HUDEP-2 (cell line): ENCODE results near the gene HECTD2.
"Not testable (repeated sequence)": the region's sequence is repeated elsewhere in the genome, so short reads cannot be mapped to it uniquely, and the experiment has no call there.

ENCODE experiments used
- DNase-seq, 76 experiments: peaks; one replicate each; lab custom pipeline; 2025; ENCODE audit not compliant: unreplicated experiment in 76 of 76; lab: John Stamatoyannopoulos, UW

HECTD2 gene

GRCh38 chr10:91410638-91411371 is 661 bp downstream of the HECTD2 start:
- DNase-seq = peak in 3 of 76 experiments; percentile 0 to 39 (median 1)

- DNase-seq = no peak
Measured at GRCh38 chr10:91411621-91412020, 1.5 kb downstream of the HECTD2 start.

DNA sequence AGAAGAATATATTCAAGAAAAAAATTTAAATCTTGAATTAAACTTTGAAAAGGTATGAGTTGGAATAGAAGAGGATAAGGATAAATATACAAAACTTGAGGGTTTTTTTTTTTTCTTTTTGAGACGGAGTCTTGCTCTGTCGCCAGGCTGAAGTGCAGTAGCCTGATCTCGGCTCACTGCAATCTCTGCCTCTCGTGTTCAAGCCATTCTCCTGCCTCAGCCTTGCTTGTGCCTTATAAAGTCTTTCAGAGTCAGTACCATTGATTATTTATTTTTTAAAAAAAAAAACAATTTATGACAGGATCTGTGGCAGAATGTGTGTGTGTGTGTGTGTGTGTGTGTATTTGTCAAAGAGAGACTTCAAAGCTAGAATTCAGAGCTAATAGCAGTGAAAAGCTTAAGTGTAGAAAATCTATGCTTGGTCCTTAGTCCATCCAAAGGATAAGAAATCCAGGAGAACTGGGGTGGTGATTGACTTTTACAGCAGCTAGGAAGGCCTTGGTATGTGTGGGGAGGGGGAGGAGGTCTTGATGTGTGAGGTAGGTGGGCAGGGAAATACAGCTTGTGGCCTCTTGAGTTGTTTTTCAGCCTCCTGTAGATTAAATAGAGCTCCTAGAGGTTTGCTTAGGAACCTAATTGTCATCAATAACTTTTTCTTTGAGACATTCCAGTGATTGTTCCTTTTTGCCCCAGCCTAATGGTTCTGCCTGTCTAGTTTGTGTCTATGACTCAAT is 2.4 kb downstream of the HECTD2 start:
- no peak for DNase-seq

DNA sequence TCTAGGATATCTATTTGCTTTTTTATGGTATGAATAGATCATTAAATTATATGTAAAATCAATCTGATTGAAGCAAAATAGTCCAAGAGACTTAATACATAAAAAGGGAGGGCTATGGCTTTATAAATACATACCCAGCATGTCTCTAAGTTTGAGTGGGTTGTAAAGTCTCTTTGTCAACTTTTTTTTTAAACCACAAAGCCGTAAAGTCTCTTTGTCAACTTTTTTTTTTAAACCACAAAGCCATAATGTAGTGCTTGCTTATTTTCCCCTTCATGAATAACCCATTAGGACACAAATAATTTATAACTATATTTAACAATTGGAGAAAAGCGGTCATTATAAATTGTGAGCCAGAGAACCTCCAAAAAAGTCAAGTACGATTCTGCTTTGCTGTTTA is 5.7 kb downstream of the HECTD2 start:
- DNase-seq = no peak

DNA sequence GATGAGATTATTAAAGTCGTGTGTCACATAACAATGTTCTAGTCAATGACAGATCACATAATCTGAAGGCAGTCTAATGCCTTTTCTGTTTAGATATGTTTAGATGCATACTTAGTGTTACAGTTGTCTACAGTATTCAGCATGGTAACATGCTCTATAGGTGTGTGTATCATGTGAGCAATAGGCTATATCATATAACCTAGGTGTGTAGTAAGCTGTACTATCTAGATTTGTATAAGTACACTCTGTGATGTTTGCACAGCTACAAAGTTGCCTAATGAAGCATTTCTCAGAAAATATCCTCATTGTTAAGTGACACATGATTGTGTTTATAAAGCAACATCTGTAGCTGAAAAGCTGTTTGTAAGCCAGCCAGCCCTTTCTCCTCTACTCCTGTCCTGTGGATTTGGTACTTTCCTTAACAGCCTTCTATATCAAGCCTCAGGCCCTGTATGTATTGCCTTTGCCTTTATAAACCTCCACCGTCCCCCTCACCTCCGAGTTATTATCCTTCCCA is 6.3 kb downstream of the HECTD2 start:
- DNase-seq = no peak

DNA sequence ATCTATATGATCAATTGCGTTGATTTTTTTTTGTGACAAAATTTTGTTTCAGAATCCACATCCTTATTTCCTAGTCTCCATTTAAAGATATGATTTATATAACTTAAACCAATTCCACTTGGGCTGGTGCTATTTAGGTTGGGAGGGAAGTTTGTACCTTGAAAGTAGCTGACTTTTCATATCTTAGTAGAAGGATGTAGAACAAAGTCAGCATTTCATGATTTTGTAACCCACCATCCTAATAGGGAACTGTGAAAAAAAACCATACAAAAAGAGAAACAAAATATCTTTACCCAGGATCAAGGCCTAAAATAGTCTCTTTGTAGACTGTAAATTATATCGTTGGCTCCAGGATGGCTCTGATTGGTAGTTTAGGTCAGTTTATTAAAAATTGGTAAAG is 8.3 kb downstream of the HECTD2 start:
- no peak for DNase-seq

GRCh38 chr10:91420868-91421267 is 10.7 kb downstream of the HECTD2 start:
- DNase-seq = no peak

DNA sequence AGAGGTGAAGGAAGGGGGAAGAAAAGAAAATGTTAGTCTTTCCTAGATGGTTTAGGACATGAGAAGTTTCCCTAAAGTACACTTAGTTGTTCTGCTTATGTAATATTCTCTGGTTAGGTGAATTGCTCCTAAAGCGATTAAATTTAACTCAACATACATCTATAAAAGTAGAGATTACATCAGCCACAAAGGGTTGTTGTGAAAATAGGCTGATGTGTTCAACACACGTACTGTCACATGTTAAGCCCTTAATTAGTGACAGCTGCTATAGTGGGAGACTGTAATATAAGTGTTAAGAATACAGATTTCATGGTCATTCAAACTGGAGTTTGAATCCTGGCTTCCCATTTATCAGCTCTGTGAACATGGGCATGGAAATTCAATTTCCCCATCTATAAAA is 12.8 kb downstream of the HECTD2 start:
- no peak for DNase-seq

DNA sequence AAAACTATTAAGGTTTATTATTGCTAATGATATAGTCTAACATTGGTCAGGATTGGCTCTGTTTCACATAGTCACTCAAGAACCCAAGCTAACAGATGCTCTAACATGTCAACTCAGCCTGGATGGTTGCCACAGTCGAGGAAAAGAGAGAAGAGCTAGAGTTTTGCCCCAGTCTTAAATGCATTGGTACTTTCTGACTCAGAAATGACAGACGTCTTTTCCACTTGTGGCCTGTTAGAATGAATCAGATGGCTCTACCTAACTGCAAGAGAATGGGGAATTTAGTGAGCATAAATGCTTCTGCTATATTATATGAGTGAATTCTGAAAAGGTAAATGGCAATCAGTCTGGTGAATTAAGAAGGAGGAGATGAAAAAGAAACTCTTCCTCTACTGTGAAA is 13.9 kb downstream of the HECTD2 start:
- no peak for DNase-seq

DNA sequence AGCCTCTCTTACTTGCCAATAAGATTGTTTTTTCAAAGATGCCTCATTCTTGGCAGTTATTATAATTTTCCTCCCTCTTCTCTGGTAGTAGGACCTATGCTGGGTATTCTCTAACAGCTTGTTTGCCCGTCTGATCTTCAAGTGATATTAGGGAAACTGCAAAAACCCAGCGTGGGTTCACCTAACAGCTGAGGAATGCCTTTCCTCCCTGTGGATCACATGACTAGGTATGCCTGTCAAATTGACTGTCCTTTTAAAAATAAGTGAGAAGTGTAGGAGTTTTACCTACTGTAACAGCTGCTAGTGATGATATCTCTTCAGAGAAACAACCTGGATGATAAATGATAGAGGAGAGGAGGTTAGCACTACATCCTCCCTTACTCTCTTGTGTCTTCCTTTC is 22.0 kb downstream of the HECTD2 start:
- DNase-seq = no peak

DNA sequence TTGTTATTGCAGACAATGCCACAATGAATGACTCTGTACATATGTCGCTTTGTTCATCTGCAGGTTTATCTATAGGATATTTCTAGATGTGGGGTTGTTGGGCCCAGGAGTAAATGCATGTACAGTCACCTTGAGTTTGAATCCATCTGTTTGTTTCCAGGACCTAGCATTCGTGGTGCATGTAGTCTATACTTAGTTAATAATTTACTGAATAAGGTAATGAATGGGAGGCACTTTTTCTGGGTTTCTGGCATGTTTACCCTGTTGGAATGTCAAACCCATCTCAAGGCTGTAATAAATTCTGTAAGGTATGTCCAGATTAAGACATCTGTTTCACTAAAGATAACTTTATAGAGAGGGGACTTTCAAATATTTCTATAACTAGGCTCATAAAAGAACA is 23.5 kb downstream of the HECTD2 start:
- no peak for DNase-seq

DNA sequence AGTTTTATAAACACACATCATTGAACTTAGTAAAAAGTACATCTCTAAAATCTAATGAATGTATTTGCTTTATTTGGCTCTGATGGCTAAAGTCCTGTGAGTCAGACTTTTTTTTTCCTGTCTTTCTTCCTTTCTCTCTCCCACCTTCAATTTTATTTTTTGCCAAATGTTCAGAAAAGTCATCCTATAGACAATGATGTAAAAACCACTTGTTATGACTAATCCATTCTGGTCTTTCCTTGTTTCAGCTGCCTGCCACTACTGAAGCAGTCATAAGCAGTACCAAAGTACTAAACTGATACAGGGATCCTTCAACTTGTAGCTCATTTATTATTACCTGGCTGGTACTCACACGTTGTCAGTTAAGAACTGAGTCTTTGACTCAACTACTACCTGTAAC is 23.9 kb downstream of the HECTD2 start:
- no peak for DNase-seq

GRCh38 chr10:91435241-91435640 is 25.1 kb downstream of the HECTD2 start:
- no peak for DNase-seq

DNA sequence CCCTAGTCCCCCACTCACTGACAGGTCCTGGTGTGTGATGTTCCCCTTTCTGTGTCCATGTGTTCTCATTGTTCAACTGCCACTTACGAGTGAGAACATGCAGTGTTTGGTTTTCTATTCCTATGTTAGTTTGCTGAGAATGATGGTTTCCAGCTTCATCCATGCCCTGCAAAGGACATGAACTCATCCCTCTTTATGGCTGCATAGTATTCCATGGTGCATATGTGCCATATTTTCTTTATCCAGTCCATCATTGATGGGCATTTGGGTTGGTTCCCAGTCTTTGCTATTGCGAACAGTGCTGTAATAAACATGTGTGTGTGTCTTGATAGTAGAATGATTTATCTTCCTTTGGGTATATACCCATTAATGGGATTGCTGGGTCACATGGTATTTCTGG is 28.1 kb downstream of the HECTD2 start:
- not testable (repeated sequence) for DNase-seq

- DNase-seq = peak in 4 of 76 experiments; percentile 2 to 24 (median 14)
Measured at GRCh38 chr10:91444211-91445182, 34.4 kb downstream of the HECTD2 start.

DNA sequence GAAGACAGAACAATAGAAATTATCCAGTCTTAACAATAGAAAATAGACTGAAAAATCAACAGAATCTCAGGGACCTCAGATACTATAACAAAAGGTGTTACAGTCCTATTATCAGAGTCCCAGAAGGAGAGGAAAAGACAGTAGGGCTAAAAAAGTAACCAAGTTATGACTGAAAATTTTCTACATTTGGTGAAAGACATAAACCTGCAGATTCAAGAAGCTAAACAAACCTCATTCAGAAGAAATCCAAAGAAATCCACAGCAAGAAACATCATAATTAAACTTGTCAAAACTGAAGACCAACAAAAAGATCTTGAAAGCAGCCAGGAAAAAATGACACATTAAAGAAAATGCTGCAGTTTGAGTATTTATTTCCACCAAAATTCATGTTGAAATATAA is 41.9 kb downstream of the HECTD2 start:
- no peak for DNase-seq

DNA sequence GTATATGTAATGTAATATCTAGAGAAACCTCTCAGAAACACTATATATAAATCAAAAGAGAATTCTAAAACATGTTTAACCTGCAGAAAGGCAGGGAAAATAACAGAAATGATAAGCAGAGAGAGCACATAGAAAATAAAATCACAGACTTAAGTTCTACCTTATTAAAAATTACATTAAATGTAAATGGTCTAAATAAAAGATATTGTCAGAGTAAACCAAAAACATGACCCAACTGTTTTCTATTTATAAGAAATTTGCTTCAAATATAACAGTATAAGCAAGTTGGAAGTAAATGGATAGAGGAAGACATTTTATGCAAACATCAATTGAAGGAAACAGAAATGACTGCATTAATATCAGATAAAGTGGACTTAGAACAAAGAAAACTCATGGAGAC is 43.4 kb downstream of the HECTD2 start:
- DNase-seq = no peak

GRCh38 chr10:91455135-91455534 is 45.0 kb downstream of the HECTD2 start:
- not testable (repeated sequence) for DNase-seq

DNA sequence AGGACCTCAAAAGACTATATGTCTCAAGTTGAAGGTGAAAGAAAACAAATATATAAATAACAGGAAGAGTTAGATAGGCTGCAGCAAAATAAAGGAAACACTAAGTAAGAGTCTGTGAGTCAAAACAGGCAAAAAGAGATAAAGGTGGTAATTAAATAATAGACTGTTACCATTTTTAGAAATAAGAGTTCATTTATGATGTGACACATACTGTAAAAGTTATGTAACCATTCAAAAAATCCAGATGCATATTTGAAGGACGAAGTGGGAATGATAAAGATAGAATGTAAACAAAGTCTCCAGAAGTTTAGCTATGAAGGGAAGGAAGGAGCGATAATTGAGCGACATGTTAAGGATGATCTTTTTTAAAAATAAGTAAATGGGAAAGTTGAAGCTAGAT is 50.5 kb downstream of the HECTD2 start:
- no peak for DNase-seq

DNA sequence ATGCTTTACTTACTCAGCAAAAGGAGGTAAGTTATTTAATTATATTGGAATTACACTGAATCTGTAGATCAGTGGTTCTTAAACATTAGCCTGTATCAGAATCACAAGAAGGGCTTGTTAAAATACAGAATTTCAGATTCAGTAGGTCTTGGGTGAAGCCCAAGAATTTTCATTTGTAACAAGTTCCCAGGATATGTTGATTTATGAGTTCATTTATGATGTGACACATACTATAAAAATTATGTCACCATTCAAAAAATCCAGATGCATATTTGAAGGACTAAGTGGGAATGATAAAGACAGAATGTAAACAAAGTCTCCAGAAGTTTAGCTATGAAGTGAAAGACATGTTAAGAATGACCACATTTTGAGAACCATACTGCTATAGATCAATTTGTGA is 52.3 kb downstream of the HECTD2 start:
- no peak for DNase-seq

GRCh38 chr10:91464500-91464899 is 54.4 kb downstream of the HECTD2 start:
- DNase-seq = no peak
